ENCODE results near the gene BMP4. TPM values are rescaled to one million over a fixed set of nuclear protein-coding genes. Genes with fewer than 3 reads are reported as not detected.
"Not testable (repeated sequence)": the region's sequence is repeated elsewhere in the genome, so short reads cannot be mapped to it uniquely, and the experiment has no call there.

BMP4 gene
- total and polyA plus RNA-seq, 2 experiments from 2014 or later, result 2.5 to 3.9 TPM

- H3K4me1 Mint-ChIP-seq, result peaks cover 18% of the 10 kb centered on the region
- H3K4me1 ChIP-seq (ENCODE audit: insufficient read depth), result peaks cover 14% of the 10 kb centered on the region
Observed at GRCh38 chr14:53986718-53987117, 30.1 kb upstream of the BMP4 start.

DNA sequence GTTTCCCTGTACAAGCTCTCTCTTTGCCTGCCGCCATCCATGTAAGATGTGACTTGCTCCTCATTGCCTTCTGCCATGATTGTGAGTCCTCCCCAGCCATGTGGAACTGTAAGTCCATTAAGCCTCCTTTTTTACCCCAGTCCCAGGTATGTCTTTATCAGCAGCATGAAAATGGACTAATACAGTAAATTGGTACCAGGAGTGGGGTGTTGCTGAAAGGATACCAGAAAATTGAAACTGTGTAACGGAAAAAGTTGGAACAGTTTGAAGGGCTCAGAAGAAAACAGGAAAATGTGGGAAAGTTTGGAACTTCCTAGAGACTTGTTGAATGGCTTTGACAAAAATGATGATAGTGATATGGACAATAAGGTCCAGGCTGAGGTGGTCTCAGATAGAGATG is 28.3 kb upstream of the BMP4 start:
- not testable (repeated sequence) for H3K4me3 ChIP-seq; H3K79me2 ChIP-seq (replicated peaks; ENCODE audit: insufficient read depth); ATAC-seq; H3K4me2 ChIP-seq; H3F3A ChIP-seq (replicated peaks; ENCODE audit: low read depth); H3K27ac ChIP-seq (ENCODE audit: low read depth); H2AFZ ChIP-seq; H4K20me1 ChIP-seq (replicated peaks; ENCODE audit: insufficient read depth); DNase-seq (ENCODE audit: low spot score); H3K36me3 ChIP-seq (ENCODE audit: insufficient read depth); H3K27ac Mint-ChIP-seq; H3K27me3 ChIP-seq (ENCODE audit: insufficient read depth); H3K9me2 ChIP-seq (ENCODE audit: insufficient read depth); H3K4me3 Mint-ChIP-seq
- peaks cover 32% of the 10 kb centered on the region for H3K27me3 Mint-ChIP-seq (ENCODE audit: insufficient read depth, low read depth, poor library complexity)
- peaks cover 35% of the 10 kb centered on the region for H3K4me1 Mint-ChIP-seq
- H3K9me3 Mint-ChIP-seq, result peaks cover 54% of the 10 kb centered on the region
- peaks cover 32% of the 10 kb centered on the region for H3K4me1 ChIP-seq (ENCODE audit: insufficient read depth)
- H3K36me3 Mint-ChIP-seq (ENCODE audit: low read depth), result peaks cover 49% of the 10 kb centered on the region

More at GRCh38 chr14:53986718-53987117, 30.1 kb upstream of the BMP4 start:
- H3K4me2 ChIP-seq; H3K9me2 ChIP-seq (ENCODE audit: insufficient read depth); H4K20me1 ChIP-seq (replicated peaks; ENCODE audit: insufficient read depth); ATAC-seq; H3K27ac ChIP-seq (ENCODE audit: low read depth); H3F3A ChIP-seq (replicated peaks; ENCODE audit: low read depth); H3K4me3 ChIP-seq; H3K79me2 ChIP-seq (replicated peaks; ENCODE audit: insufficient read depth); H3K27ac Mint-ChIP-seq; H2AFZ ChIP-seq; H3K36me3 ChIP-seq (ENCODE audit: insufficient read depth); H3K27me3 ChIP-seq (ENCODE audit: insufficient read depth); DNase-seq (ENCODE audit: low spot score); H3K4me3 Mint-ChIP-seq: not testable (repeated sequence)
- Mint-ChIP-seq H3K36me3 (ENCODE audit: low read depth) (peaks cover 49% of the 10 kb centered on the region), H3K27me3 (ENCODE audit: insufficient read depth, low read depth, poor library complexity) (peaks cover 25% of the 10 kb centered on the region), H3K9me3 (peaks cover 54% of the 10 kb centered on the region)

GRCh38 chr14:53983112-53983511 is 26.5 kb upstream of the BMP4 start:
- ATAC-seq (no peak), DNase-seq (ENCODE audit: low spot score) (no peak)
- Histone ChIP-seq H3K4me2 (peak overlapping the region; percentile 4), H3K4me3 (peak overlapping the region; percentile 10; the same call in 1 of the 2 replicates), H3K27me3 (ENCODE audit: insufficient read depth) (0 out of 2 replicates have a peak, but pooled peaks cover 10% of the 10 kb centered on the region), H3K36me3 (ENCODE audit: insufficient read depth) (peaks cover 6% of the 10 kb centered on the region), H3K79me2 (replicated peaks; ENCODE audit: insufficient read depth) (no peaks in the 10 kb centered on the region), H4K20me1 (replicated peaks; ENCODE audit: insufficient read depth) (no peaks in the 10 kb centered on the region), H2AFZ (no peak overlapping the region), H3F3A (replicated peaks; ENCODE audit: low read depth) (peaks cover 4% of the 10 kb centered on the region; the same call in 1 of the 2 replicates), H3K4me1 (ENCODE audit: insufficient read depth) (peaks cover 50% of the 10 kb centered on the region), H3K27ac (ENCODE audit: low read depth) (peak overlapping the region; percentile 60; the same call in 1 of the 2 replicates), H3K9me2 (ENCODE audit: insufficient read depth) (no peaks in the 10 kb centered on the region)
- H3K4me3 Mint-ChIP-seq, result no peak overlapping the region; the same call in 2 of the 3 replicates
- peaks cover 50% of the 10 kb centered on the region for H3K4me1 Mint-ChIP-seq
- peaks cover 54% of the 10 kb centered on the region for H3K9me3 Mint-ChIP-seq
- H3K36me3 Mint-ChIP-seq (ENCODE audit: low read depth), result peaks cover 49% of the 10 kb centered on the region
- H3K27ac Mint-ChIP-seq, result no peak overlapping the region
- H3K27me3 Mint-ChIP-seq (ENCODE audit: insufficient read depth, low read depth, poor library complexity), result peaks cover 32% of the 10 kb centered on the region
- TF ChIP-seq STAT1 (IDR thresholded peaks at IDR 0.05; ENCODE audit: unreplicated experiment) (no peak), CREB1 (CRISPR knock-in tag; IDR thresholded peaks at IDR 0.05; ENCODE audit: low read depth) (no peak), ZNF114 (CRISPR knock-in tag; IDR thresholded peaks at IDR 0.05) (no peak)
- TF ChIP-seq, protein P1, sequence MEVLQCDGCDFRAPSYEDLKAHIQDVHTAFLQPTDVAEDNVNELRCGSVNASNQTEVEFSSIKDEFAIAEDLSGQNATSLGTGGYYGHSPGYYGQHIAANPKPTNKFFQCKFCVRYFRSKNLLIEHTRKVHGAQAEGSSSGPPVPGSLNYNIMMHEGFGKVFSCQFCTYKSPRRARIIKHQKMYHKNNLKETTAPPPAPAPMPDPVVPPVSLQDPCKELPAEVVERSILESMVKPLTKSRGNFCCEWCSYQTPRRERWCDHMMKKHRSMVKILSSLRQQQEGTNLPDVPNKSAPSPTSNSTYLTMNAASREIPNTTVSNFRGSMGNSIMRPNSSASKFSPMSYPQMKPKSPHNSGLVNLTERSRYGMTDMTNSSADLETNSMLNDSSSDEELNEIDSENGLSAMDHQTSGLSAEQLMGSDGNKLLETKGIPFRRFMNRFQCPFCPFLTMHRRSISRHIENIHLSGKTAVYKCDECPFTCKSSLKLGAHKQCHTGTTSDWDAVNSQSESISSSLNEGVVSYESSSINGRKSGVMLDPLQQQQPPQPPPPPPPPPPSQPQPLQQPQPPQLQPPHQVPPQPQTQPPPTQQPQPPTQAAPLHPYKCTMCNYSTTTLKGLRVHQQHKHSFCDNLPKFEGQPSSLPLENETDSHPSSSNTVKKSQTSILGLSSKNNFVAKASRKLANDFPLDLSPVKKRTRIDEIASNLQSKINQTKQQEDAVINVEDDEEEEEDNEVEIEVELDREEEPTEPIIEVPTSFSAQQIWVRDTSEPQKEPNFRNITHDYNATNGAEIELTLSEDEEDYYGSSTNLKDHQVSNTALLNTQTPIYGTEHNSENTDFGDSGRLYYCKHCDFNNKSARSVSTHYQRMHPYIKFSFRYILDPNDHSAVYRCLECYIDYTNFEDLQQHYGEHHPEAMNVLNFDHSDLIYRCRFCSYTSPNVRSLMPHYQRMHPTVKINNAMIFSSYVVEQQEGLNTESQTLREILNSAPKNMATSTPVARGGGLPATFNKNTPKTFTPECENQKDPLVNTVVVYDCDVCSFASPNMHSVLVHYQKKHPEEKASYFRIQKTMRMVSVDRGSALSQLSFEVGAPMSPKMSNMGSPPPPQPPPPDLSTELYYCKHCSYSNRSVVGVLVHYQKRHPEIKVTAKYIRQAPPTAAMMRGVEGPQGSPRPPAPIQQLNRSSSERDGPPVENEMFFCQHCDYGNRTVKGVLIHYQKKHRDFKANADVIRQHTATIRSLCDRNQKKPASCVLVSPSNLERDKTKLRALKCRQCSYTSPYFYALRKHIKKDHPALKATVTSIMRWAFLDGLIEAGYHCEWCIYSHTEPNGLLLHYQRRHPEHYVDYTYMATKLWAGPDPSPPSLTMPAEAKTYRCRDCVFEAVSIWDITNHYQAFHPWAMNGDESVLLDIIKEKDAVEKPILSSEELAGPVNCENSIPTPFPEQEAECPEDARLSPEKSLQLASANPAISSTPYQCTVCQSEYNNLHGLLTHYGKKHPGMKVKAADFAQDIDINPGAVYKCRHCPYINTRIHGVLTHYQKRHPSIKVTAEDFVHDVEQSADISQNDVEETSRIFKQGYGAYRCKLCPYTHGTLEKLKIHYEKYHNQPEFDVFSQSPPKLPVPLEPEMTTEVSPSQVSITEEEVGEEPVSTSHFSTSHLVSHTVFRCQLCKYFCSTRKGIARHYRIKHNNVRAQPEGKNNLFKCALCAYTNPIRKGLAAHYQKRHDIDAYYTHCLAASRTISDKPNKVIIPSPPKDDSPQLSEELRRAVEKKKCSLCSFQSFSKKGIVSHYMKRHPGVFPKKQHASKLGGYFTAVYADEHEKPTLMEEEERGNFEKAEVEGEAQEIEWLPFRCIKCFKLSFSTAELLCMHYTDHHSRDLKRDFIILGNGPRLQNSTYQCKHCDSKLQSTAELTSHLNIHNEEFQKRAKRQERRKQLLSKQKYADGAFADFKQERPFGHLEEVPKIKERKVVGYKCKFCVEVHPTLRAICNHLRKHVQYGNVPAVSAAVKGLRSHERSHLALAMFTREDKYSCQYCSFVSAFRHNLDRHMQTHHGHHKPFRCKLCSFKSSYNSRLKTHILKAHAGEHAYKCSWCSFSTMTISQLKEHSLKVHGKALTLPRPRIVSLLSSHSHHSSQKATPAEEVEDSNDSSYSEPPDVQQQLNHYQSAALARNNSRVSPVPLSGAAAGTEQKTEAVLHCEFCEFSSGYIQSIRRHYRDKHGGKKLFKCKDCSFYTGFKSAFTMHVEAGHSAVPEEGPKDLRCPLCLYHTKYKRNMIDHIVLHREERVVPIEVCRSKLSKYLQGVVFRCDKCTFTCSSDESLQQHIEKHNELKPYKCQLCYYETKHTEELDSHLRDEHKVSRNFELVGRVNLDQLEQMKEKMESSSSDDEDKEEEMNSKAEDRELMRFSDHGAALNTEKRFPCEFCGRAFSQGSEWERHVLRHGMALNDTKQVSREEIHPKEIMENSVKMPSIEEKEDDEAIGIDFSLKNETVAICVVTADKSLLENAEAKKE (CRISPR knock-in tag; IDR thresholded peaks at IDR 0.05), result no peak
- TF ChIP-seq, protein P2, sequence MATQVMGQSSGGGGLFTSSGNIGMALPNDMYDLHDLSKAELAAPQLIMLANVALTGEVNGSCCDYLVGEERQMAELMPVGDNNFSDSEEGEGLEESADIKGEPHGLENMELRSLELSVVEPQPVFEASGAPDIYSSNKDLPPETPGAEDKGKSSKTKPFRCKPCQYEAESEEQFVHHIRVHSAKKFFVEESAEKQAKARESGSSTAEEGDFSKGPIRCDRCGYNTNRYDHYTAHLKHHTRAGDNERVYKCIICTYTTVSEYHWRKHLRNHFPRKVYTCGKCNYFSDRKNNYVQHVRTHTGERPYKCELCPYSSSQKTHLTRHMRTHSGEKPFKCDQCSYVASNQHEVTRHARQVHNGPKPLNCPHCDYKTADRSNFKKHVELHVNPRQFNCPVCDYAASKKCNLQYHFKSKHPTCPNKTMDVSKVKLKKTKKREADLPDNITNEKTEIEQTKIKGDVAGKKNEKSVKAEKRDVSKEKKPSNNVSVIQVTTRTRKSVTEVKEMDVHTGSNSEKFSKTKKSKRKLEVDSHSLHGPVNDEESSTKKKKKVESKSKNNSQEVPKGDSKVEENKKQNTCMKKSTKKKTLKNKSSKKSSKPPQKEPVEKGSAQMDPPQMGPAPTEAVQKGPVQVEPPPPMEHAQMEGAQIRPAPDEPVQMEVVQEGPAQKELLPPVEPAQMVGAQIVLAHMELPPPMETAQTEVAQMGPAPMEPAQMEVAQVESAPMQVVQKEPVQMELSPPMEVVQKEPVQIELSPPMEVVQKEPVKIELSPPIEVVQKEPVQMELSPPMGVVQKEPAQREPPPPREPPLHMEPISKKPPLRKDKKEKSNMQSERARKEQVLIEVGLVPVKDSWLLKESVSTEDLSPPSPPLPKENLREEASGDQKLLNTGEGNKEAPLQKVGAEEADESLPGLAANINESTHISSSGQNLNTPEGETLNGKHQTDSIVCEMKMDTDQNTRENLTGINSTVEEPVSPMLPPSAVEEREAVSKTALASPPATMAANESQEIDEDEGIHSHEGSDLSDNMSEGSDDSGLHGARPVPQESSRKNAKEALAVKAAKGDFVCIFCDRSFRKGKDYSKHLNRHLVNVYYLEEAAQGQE (IDR thresholded peaks at IDR 0.05; ENCODE audit: unreplicated experiment), result no peak
- TF ChIP-seq, protein P3, sequence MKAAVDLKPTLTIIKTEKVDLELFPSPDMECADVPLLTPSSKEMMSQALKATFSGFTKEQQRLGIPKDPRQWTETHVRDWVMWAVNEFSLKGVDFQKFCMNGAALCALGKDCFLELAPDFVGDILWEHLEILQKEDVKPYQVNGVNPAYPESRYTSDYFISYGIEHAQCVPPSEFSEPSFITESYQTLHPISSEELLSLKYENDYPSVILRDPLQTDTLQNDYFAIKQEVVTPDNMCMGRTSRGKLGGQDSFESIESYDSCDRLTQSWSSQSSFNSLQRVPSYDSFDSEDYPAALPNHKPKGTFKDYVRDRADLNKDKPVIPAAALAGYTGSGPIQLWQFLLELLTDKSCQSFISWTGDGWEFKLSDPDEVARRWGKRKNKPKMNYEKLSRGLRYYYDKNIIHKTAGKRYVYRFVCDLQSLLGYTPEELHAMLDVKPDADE (IDR thresholded peaks at IDR 0.05), result no peak
